ENCODE results near the gene TMED5. TPM values are rescaled to one million over a fixed set of nuclear protein-coding genes. Genes with fewer than 3 reads are reported as not detected.
"Not testable (repeated sequence)": the region's sequence is repeated elsewhere in the genome, so short reads cannot be mapped to it uniquely, and the experiment has no call there.

Gene TMED5
- total RNA-seq, 4 donors from 2014 or later = 28.7 to 47.9 (median 39.1) TPM

GRCh38 chr1:93186667-93187066 lies 6.5 kb upstream of the TMED5 start:
- WGBS, 2 donors = 71 to 80% methylated on average over 1 of the region's 1 CpG
- TF ChIP-seq POLR2A (IDR thresholded peaks at IDR 0.05) = no peak
- no peak for TF ChIP-seq CTCF (IDR thresholded peaks at IDR 0.05)
- no peak for DNase-seq
- no peaks in the 10 kb centered on the region for H3K27me3 ChIP-seq
- H3K36me3 ChIP-seq = no peaks in the 10 kb centered on the region
- H3K4me1 ChIP-seq = peaks cover 0 to 2% (median 0%) of the 10 kb centered on the region in 3 donors
- H3K4me3 ChIP-seq = no peak overlapping the region
- no peak overlapping the region for H3K27ac ChIP-seq
- intact Hi-C loops (cut with DNase I) = loop anchor here (10.0 kb wide), 1 partner anchor 112 kb away; the partner anchor contains the start of gene MTF2
- no peaks in the 10 kb centered on the region for H3K9me3 ChIP-seq

GRCh38 chr1:93180723-93181613 lies 755 bp upstream of the TMED5 start, which contains the start of gene CCDC18:
CCDC18 (plus strand) TSS chr1:93180724; CDS start chr1:93183362, 2,638 bp downstream.
- DNase-seq = no peak
- H3K4me1 ChIP-seq = peaks cover 0 to 41% (median 14%) of the 10 kb centered on the region in 3 donors
- 8% methylated on average over 15 to 18 of the region's 43 CpGs for WGBS, 2 donors
- H3K36me3 ChIP-seq = no peaks in the 10 kb centered on the region
- intact Hi-C loops (cut with DNase I) = loop anchor here (10.0 kb wide), 1 partner anchor 106 kb away; the partner anchor contains the start of gene MTF2
- H3K27ac ChIP-seq = peak within 1 kb of the TSS; percentile 92 to 100 (median 100)
- TF ChIP-seq POLR2A (IDR thresholded peaks at IDR 0.05) = no peak
- no peak for TF ChIP-seq CTCF (IDR thresholded peaks at IDR 0.05)
- H3K9me3 ChIP-seq = no peaks in the 10 kb centered on the region
- H3K4me3 ChIP-seq = peak within 1 kb of the TSS; percentile 53 to 98 (median 92)
- no peaks in the 10 kb centered on the region for H3K27me3 ChIP-seq

DNA sequence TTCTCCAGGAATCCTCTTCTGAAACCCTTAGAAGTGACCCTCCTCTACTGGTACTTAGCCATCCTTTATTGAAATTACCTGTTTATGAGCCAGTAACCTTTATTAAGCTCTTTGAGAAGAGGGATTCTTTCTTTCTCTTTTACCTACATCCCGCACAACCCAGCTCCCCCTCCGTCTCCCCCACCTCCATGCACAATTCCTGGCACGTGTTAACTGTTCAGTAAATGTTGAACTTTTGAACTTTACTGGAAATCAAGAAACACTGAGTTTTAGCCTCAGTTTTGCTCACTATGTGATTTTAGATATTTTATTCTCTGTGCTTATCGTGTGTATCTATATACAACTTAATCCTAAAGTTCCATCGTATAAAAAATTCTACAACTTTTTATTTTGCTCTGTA lies 1.8 kb downstream of the TMED5 start:
- Histone ChIP-seq H3K4me1 (peaks cover 0 to 50% (median 14%) of the 10 kb centered on the region in 3 donors), H3K27ac (peak overlapping the region in 1 of 4 donors; percentile 100), H3K4me3 (peak overlapping the region; percentile 53 to 98 (median 92)), H3K9me3 (no peaks in the 10 kb centered on the region), H3K27me3 (no peaks in the 10 kb centered on the region), H3K36me3 (peaks cover 0 to 12% (median 0%) of the 10 kb centered on the region in 3 donors)
- DNase-seq = no peak
- intact Hi-C loops (cut with DNase I) = no loop called here
- TF ChIP-seq POLR2A (IDR thresholded peaks at IDR 0.05) = no peak
- TF ChIP-seq CTCF (IDR thresholded peaks at IDR 0.05) = no peak
- WGBS, 2 donors = 25 to 31% methylated on average over 5 of the region's 5 CpGs

GRCh38 chr1:93177991-93178390 lies 2.2 kb downstream of the TMED5 start:
- Histone ChIP-seq H3K36me3 (peaks cover 0 to 12% (median 0%) of the 10 kb centered on the region in 3 donors), H3K4me1 (peaks cover 0 to 54% (median 14%) of the 10 kb centered on the region in 3 donors), H3K27me3 (no peaks in the 10 kb centered on the region), H3K9me3 (no peaks in the 10 kb centered on the region), H3K27ac (no peak overlapping the region), H3K4me3 (peak overlapping the region in 3 of 4 donors; percentile 91 to 98 (median 92))
- TF ChIP-seq CTCF (IDR thresholded peaks at IDR 0.05) (no peak), POLR2A (IDR thresholded peaks at IDR 0.05) (no peak)
- intact Hi-C loops (cut with DNase I) = no loop called here
- WGBS, 2 donors = 30 to 36% methylated on average over 4 of the region's 4 CpGs
- no peak for DNase-seq

DNA sequence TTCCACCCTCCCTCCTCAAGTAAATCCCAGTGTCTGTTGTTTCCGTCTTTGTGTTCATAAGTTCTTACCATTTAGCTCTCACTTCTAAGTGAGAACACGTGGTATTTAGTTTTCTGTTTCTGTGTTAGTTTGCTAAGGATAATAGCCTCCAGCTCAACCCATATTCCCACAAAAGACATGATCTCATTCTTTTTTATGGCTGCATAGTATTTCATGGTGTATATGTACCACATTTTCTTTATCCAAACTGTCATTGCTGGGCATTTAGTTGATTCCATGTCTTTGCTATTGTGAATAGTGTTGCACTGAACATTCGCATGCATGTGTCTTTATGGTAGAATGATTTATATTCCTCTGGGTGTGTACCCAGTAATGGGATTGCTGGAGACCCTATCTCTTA lies 5.6 kb downstream of the TMED5 start:
- H3K4me3 ChIP-seq; H3K27ac ChIP-seq; H3K9me3 ChIP-seq; intact Hi-C loops (cut with DNase I); H3K27me3 ChIP-seq; DNase-seq: not testable (repeated sequence)
- WGBS, 2 donors = 95 to 96% methylated on average over 3 of the region's 3 CpGs
- peaks cover 0 to 20% (median 0%) of the 10 kb centered on the region in 3 donors for H3K36me3 ChIP-seq
- peaks cover 0 to 64% (median 22%) of the 10 kb centered on the region in 3 donors for H3K4me1 ChIP-seq

All from esophagus squamous epithelium (tissue), 5 donors.